GM13976 (cell line): ENCODE data around the gene SRC.

Source experiments
- DNase-seq: peaks from one replicate; pipeline ENCODE4 v3.0.0; 2012; ENCODE audit warnings: low spot score
- in situ Hi-C: fragments of 300-500 bp; cut with MboI; formaldehyde crosslinking; loops from one replicate; pipeline ENCODE4 v1.12.0; 2022; ENCODE audit warnings: low sequenced_read_pairs, mixed read lengths, inconsistent platforms; ENCODE audit not compliant: unreplicated experiment
- TF ChIP-seq, protein P1 (sequence below): IDR thresholded peaks from 2 replicates; pipeline ENCODE4 v1.5.1; 2012; ENCODE audit warnings: borderline replicate concordance, mild to moderate bottlenecking; ENCODE audit not compliant: insufficient read depth; ENCODE audit errors: extremely low read depth, missing control alignments, control extremely low read depth

SRC gene

DNA sequence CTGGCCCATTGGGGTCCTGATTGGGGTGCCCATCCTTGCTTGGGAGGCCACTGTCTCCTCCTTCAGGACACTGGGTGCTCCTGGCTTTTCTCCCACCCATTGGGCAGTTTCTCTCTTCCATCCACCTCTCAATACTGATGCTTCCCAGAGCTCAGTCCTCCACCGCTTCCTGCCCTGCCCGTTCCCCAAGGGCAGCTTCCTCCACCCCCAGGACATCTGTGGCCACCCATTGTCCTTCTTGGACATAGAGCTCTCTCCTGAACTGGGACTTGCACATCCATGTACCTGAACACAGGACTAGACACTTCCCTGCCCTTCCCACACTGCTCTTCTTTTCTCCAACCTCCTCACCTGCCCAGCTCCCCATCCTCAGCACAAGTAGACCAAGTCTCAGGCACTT, 105.7 kb downstream of the SRC start:
- TF ChIP-seq, protein P1, sequence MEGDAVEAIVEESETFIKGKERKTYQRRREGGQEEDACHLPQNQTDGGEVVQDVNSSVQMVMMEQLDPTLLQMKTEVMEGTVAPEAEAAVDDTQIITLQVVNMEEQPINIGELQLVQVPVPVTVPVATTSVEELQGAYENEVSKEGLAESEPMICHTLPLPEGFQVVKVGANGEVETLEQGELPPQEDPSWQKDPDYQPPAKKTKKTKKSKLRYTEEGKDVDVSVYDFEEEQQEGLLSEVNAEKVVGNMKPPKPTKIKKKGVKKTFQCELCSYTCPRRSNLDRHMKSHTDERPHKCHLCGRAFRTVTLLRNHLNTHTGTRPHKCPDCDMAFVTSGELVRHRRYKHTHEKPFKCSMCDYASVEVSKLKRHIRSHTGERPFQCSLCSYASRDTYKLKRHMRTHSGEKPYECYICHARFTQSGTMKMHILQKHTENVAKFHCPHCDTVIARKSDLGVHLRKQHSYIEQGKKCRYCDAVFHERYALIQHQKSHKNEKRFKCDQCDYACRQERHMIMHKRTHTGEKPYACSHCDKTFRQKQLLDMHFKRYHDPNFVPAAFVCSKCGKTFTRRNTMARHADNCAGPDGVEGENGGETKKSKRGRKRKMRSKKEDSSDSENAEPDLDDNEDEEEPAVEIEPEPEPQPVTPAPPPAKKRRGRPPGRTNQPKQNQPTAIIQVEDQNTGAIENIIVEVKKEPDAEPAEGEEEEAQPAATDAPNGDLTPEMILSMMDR: no peak
- DNase-seq: no peak
- in situ Hi-C loops: no loop called here

DNA sequence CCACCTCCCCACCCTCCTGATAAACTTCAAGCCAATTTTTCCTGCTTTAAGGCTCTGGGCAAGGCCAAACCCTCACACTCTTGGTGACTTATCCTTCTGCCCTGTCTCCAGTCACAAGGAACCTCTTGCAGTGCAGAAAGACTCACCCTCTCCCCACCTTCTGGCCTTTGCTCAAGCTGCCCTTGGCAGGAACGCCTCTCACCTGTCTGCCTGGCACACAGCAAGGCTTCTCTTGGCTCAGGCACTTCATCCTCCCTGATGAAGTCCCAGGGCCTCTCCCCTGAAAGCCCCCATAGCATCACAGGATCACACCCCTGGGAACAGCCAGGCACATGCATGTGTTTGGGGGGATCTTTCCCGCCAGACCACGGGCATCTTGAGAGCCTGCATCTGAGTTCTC, 106.3 kb downstream of the SRC start:
- TF ChIP-seq, protein P1: no peak
- in situ Hi-C loops: no loop called here
- DNase-seq: no peak

DNA sequence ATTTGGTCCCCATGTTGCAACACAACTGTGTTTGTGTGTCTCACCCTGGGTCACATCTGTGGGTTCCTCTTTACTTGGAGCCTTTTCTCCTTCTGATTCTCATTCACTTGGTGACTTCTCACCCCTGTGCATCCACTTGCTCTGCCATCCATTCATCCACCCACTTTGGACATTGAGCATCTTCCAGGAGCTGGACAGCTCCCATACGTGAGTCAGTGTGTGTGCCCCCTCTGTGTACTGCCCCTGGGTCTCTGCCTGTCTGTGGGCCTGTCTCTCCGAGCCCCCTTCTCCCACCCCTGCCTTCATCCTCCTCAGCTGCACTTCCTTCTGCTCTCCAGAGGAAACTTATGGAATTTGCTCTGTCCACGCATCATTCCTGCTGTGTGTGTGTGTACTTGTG, 107.3 kb downstream of the SRC start:
- DNase-seq: no peak
- in situ Hi-C loops: no loop called here
- TF ChIP-seq, protein P1: no peak

DNA sequence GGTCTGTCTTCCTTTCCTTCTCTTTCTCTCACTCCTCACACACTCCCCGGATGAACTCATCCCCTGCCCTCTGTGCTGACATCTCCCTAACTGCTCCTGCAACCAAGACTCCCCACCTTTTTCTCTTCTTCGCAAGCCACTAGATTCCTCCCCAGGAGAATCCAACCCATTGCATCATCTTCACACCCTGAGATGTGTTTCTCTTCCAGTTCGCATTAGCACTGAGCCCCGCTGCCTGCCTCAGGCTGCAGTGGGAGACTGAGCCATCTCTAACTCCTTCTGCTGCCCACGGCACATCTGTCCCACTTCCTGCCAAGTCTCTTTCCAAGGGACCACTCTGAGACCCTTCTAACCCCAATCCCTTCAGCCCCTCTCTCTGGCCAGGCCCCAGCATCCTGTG, 107.9 kb downstream of the SRC start:
- TF ChIP-seq, protein P1: no peak
- in situ Hi-C loops: no loop called here

DNA sequence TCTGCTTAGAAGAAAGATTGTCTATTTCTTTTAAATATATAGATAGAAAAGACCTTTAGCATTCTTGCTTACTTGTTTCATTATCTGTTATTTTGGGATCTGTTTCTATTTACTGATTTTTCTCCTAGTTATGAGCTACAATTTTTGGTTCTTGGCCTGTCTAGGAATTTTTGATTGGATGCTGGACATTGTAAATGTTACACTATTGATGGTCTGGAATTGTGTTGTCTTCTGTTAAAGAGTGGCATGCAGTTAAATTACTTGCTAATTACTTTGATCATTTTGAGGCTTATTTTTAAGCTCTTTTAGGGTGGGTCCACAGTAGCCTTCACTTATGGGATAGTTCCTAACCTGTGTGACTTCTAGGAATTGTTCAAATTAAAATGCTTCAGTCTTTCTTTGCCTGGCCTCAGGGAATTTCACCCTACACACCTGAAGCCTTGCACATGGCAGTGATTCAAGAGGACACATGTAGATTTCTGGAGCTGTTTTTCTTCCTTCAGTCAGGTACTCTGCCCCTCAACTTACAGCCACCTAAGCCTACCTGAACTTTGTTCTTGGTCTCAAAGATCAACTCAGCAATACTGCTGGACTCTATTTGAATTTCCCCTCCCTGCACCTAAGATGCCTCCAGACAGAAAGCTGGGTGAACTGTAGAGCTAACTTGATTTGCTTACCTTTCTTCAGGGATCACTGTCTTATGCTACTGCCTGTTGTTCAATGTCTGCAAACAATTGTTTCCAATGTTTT, 108.9 kb downstream of the SRC start:
- TF ChIP-seq, protein P1: no peak
- in situ Hi-C loops: no loop called here
- DNase-seq: no peak

More for the DNA sequence above, 107.9 kb downstream of the SRC start:
- no peak for DNase-seq
